ENCODE results near the gene ZYG11A. TPM values are rescaled to one million over a fixed set of nuclear protein-coding genes. Genes with fewer than 3 reads are reported as not detected.
A peak's percentile ranks its signal among the peaks of the same experiment; 100 is the strongest.

ZYG11A gene
- total RNA-seq, 1 donor from 2014 or later: 0.30 TPM

GRCh38 chr1:52876843-52877242 is 34.3 kb downstream of the ZYG11A start:
- Histone ChIP-seq H3K4me2 (ENCODE audit: low read length) (no peak overlapping the region), H3K9ac (ENCODE audit: low read length) (no peak overlapping the region), H3K9me3 (ENCODE audit: insufficient read depth, low read depth, low read length) (no peaks in the 10 kb centered on the region), H3K27me3 (ENCODE audit: insufficient read depth, low read length) (no peaks in the 10 kb centered on the region), H4K20me1 (ENCODE audit: insufficient read depth, low read length) (no peaks in the 10 kb centered on the region), H3K4me3 (ENCODE audit: insufficient read depth, low read depth, low read length) (no peak overlapping the region), H3K79me2 (ENCODE audit: insufficient read depth, low read length) (no peaks in the 10 kb centered on the region), H3K36me3 (ENCODE audit: insufficient read depth, low read length) (no peaks in the 10 kb centered on the region), H2AFZ (ENCODE audit: low read depth, low read length) (no peak overlapping the region), H3K27ac (ENCODE audit: low read depth, low read length) (no peak overlapping the region), H3K4me1 (ENCODE audit: insufficient read depth, low read length) (no peaks in the 10 kb centered on the region)
- Mint-ChIP-seq H3K9me3 (ENCODE audit: unreplicated experiment) (peaks cover 3% of the 10 kb centered on the region), H3K27ac (ENCODE audit: unreplicated experiment) (no peak overlapping the region), H3K4me3 (ENCODE audit: unreplicated experiment) (no peak overlapping the region), H3K36me3 (ENCODE audit: low read depth, unreplicated experiment) (peaks cover 3% of the 10 kb centered on the region), H3K4me1 (ENCODE audit: low read depth, unreplicated experiment) (peaks cover 3% of the 10 kb centered on the region), H3K27me3 (ENCODE audit: low read depth, unreplicated experiment) (no peaks in the 10 kb centered on the region)
- TF ChIP-seq EZH2 (IDR thresholded peaks at IDR 0.05; ENCODE audit: insufficient read depth, low read length): no peak
- DNase-seq (ENCODE audit: low read depth) (no peak), FAIRE-seq (no peak)

GRCh38 chr1:52877554-52877953 is 35.0 kb downstream of the ZYG11A start:
- H3K9me3 Mint-ChIP-seq (ENCODE audit: unreplicated experiment): peaks cover 3% of the 10 kb centered on the region
- DNase-seq (ENCODE audit: low read depth): peak; percentile 8
- H3K9ac ChIP-seq (ENCODE audit: low read length): no peak overlapping the region

GRCh38 chr1:52880206-52880605 is 37.6 kb downstream of the ZYG11A start:
- no peak overlapping the region for H2AFZ ChIP-seq (ENCODE audit: low read depth, low read length)
- H3K27me3 ChIP-seq (ENCODE audit: insufficient read depth, low read length): no peaks in the 10 kb centered on the region
- no peak overlapping the region for H3K27ac ChIP-seq (ENCODE audit: low read depth, low read length)

More at GRCh38 chr1:52877554-52877953, 35.0 kb downstream of the ZYG11A start:
- no peaks in the 10 kb centered on the region for H3K36me3 ChIP-seq (ENCODE audit: insufficient read depth, low read length)
- Mint-ChIP-seq H3K27me3 (ENCODE audit: low read depth, unreplicated experiment) (no peaks in the 10 kb centered on the region), H3K27ac (ENCODE audit: unreplicated experiment) (no peak overlapping the region), H3K4me3 (ENCODE audit: unreplicated experiment) (no peak overlapping the region), H3K4me1 (ENCODE audit: low read depth, unreplicated experiment) (peaks cover 3% of the 10 kb centered on the region), H3K36me3 (ENCODE audit: low read depth, unreplicated experiment) (peaks cover 3% of the 10 kb centered on the region)
- no peaks in the 10 kb centered on the region for H3K9me3 ChIP-seq (ENCODE audit: insufficient read depth, low read depth, low read length)
- H4K20me1 ChIP-seq (ENCODE audit: insufficient read depth, low read length): no peaks in the 10 kb centered on the region
- H3K4me2 ChIP-seq (ENCODE audit: low read length): no peak overlapping the region
- H3K27me3 ChIP-seq (ENCODE audit: insufficient read depth, low read length): no peaks in the 10 kb centered on the region
- no peaks in the 10 kb centered on the region for H3K4me1 ChIP-seq (ENCODE audit: insufficient read depth, low read length)
- no peak overlapping the region for H3K4me3 ChIP-seq (ENCODE audit: insufficient read depth, low read depth, low read length)
- no peak for FAIRE-seq
- no peak overlapping the region for H2AFZ ChIP-seq (ENCODE audit: low read depth, low read length)
- no peak overlapping the region for H3K27ac ChIP-seq (ENCODE audit: low read depth, low read length)
- H3K79me2 ChIP-seq (ENCODE audit: insufficient read depth, low read length): no peaks in the 10 kb centered on the region
- TF ChIP-seq EZH2 (IDR thresholded peaks at IDR 0.05; ENCODE audit: insufficient read depth, low read length) (no peak), CTCF (IDR thresholded peaks at IDR 0.05; ENCODE audit: insufficient read depth, low read depth, low read length) (no peak)

More at GRCh38 chr1:52880206-52880605, 37.6 kb downstream of the ZYG11A start:
- Mint-ChIP-seq H3K27ac (ENCODE audit: unreplicated experiment) (no peak overlapping the region), H3K36me3 (ENCODE audit: low read depth, unreplicated experiment) (no peaks in the 10 kb centered on the region), H3K4me3 (ENCODE audit: unreplicated experiment) (no peak overlapping the region), H3K4me1 (ENCODE audit: low read depth, unreplicated experiment) (peaks cover 3% of the 10 kb centered on the region), H3K9me3 (ENCODE audit: unreplicated experiment) (no peaks in the 10 kb centered on the region), H3K27me3 (ENCODE audit: low read depth, unreplicated experiment) (no peaks in the 10 kb centered on the region)
- no peak for FAIRE-seq
- DNase-seq (ENCODE audit: low read depth): no peak
- H3K9ac ChIP-seq (ENCODE audit: low read length): no peak overlapping the region
- TF ChIP-seq EZH2 (IDR thresholded peaks at IDR 0.05; ENCODE audit: insufficient read depth, low read length) (no peak), CTCF (IDR thresholded peaks at IDR 0.05; ENCODE audit: insufficient read depth, low read depth, low read length) (no peak)
- H3K4me3 ChIP-seq (ENCODE audit: insufficient read depth, low read depth, low read length): no peak overlapping the region
- no peaks in the 10 kb centered on the region for H4K20me1 ChIP-seq (ENCODE audit: insufficient read depth, low read length)
- no peaks in the 10 kb centered on the region for H3K36me3 ChIP-seq (ENCODE audit: insufficient read depth, low read length)
- H3K9me3 ChIP-seq (ENCODE audit: insufficient read depth, low read depth, low read length): no peaks in the 10 kb centered on the region
- no peak overlapping the region for H3K4me2 ChIP-seq (ENCODE audit: low read length)
- no peaks in the 10 kb centered on the region for H3K79me2 ChIP-seq (ENCODE audit: insufficient read depth, low read length)
- H3K4me1 ChIP-seq (ENCODE audit: insufficient read depth, low read length): no peaks in the 10 kb centered on the region

Measured in astrocyte (in vitro differentiated cells and primary cell).